Hepatocyte (in vitro differentiated cells): Measurements from ENCODE around the gene CARD11. TPM values are rescaled to one million over a fixed set of nuclear protein-coding genes. Genes with fewer than 3 reads are reported as not detected.

ENCODE experiments used
- DNase-seq: peaks from one replicate; pipeline ENCODE4 v3.0.0-alpha.2; 2016; ENCODE audit warnings: low spot score
- H2AFZ ChIP-seq: fragments of 200-600 bp; sonication (generic); 2 replicates; pipeline ENCODE4 v1.6.0; 2016; ENCODE audit warnings: antibody characterized with exemption, mild to moderate bottlenecking
- H3K27ac ChIP-seq: fragments of 200-600 bp; sonication (generic); 2 replicates; pipeline ENCODE4 v1.5.1; 2016; ENCODE audit warnings: mild to moderate bottlenecking
- H3K27me3 ChIP-seq: fragments of 200-600 bp; sonication (generic); 2 replicates; pipeline ENCODE4 v1.6.1; 2016
- H3K36me3 ChIP-seq: fragments of 200-600 bp; sonication (generic); replicated peaks from 2 replicates; pipeline ENCODE4 v1.5.1; 2016; ENCODE audit warnings: low read depth; ENCODE audit not compliant: insufficient read depth
- H3K4me1 ChIP-seq: fragments of 200-600 bp; sonication (generic); 2 replicates; pipeline ENCODE4 v1.5.1; 2016; ENCODE audit warnings: mild to moderate bottlenecking, moderate library complexity; ENCODE audit not compliant: insufficient read depth
- H3K4me2 ChIP-seq: fragments of 200-600 bp; sonication (generic); 2 replicates; pipeline ENCODE4 v1.6.0; 2016
- H3K4me3 ChIP-seq: fragments of 200-600 bp; sonication (generic); 2 replicates; pipeline ENCODE4 v1.5.1; 2016; ENCODE audit warnings: mild to moderate bottlenecking
- H3K79me2 ChIP-seq: fragments of 200-600 bp; sonication (generic); 2 replicates; pipeline ENCODE4 v1.6.0; 2017; ENCODE audit warnings: mild to moderate bottlenecking
- H3K9me2 ChIP-seq: fragments of 200-600 bp; sonication (generic); replicated peaks from 2 replicates; pipeline ENCODE4 v1.6.0; 2017; ENCODE audit warnings: mild to moderate bottlenecking; ENCODE audit not compliant: insufficient read depth
- H3K9me3 ChIP-seq: fragments of 200-600 bp; sonication (generic); 2 replicates; pipeline ENCODE4 v1.5.1; 2016; ENCODE audit warnings: low read depth, mild to moderate bottlenecking
- H4K20me1 ChIP-seq: fragments of 200-600 bp; sonication (generic); 2 replicates; pipeline ENCODE4 v1.6.0; 2016; ENCODE audit warnings: mild to moderate bottlenecking; ENCODE audit not compliant: insufficient read depth, poor library complexity, severe bottlenecking
- EZH2 ChIP-seq: fragments of 200-600 bp; sonication (generic); IDR thresholded peaks from 2 replicates; pipeline ENCODE4 v1.6.1; 2016; ENCODE audit warnings: antibody characterized with exemption, mild to moderate bottlenecking, borderline replicate concordance
- EZH2phosphoT487 ChIP-seq: fragments of 200-600 bp; sonication (generic); IDR thresholded peaks from one replicate; pipeline ENCODE4 v1.6.1; 2018; ENCODE audit warnings: antibody characterized with exemption, mild to moderate bottlenecking, low read depth, moderate library complexity; ENCODE audit not compliant: unreplicated experiment, severe bottlenecking
- WGBS: methylation state at CpG from one replicate; pipeline ENCODE4 v1.1.6; 2016; ENCODE audit warnings: low lambda C conversion rate; ENCODE audit errors: missing lambda C conversion rate; 5-methylcytosine and 5-hydroxymethylcytosine counted together
- polyA plus RNA-seq: library from polyadenylated mRNA; unstranded; fragments of >200 nt; fragmentation: Nextera tagmentation; extraction: Ambion mirVana; gene quantifications from 2 replicates; pipeline ENCODE4 v1.2.1, GENCODE V29; 2016
- total RNA-seq: library from RNA; depleted of rRNA; stranded (reverse); fragments of >200 nt; gene quantifications from 2 replicates; pipeline ENCODE4 v1.2.3, GENCODE V29; 2014
- TF ChIP-seq, protein P1 (sequence below): fragments of 200-600 bp; sonication (generic); IDR thresholded peaks from 2 replicates; pipeline ENCODE4 v1.5.1; 2016; ENCODE audit warnings: antibody characterized with exemption, mild to moderate bottlenecking; ENCODE audit not compliant: poor library complexity

The CARD11 gene
- total and polyA plus RNA-seq, 2 experiments from 2014 or later: 9.6 to 10.9 TPM

DNA sequence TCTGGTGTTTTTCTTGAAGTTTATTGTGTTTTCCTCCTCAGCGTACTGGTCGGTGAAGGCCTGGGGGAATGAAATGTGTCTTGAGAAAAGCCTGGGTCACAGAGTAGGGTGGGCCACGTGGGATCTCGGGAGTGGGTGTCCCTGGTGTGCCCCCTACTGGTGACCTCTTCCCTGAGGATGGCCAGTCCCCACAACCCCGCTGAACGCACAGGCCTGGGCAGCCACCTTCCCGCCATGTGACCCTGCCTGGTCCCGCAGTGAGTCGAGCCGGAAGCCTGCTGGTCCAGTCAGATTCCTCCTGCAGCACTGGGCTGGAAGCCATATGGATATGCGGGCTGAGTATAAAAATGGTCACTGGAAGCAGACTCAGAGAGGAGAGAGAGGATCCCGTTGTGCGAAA is 146.6 kb downstream of the CARD11 start:
- no peak for DNase-seq
- Histone ChIP-seq H3K79me2 (no peaks in the 10 kb centered on the region), H3K36me3 (no peaks in the 10 kb centered on the region), H3K4me2 (no peak overlapping the region), H3K4me3 (no peak overlapping the region), H3K9me3 (no peaks in the 10 kb centered on the region), H4K20me1 (no peaks in the 10 kb centered on the region), H3K9me2 (no peaks in the 10 kb centered on the region), H3K27ac (no peak overlapping the region), H3K4me1 (no peaks in the 10 kb centered on the region), H2AFZ (no peak overlapping the region), H3K27me3 (no peaks in the 10 kb centered on the region)
- TF ChIP-seq EZH2phosphoT487: no peak
- no peak for TF ChIP-seq EZH2
- 85% methylated on average over 13 of the region's 13 CpGs for WGBS

DNA sequence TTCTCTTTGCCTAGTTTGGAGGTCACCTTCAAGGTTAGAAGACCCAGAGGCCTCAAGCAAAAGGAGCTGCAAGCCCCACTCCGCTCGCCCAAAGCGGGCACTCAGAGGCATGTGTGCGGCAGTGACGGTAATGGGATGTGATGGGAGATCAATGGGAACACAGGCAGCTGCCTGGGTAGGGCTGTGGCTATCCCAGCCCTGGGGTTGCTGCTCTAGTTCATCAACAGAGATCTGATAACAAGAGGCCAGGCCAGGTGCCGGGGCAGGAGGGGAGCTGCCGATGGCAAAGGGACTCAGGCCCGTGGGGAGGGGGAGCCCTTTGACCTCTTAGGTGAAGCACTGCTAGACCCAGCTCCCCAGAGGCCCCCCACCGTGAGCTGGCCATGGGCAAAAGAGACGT is 147.5 kb downstream of the CARD11 start:
- TF ChIP-seq, protein P1, sequence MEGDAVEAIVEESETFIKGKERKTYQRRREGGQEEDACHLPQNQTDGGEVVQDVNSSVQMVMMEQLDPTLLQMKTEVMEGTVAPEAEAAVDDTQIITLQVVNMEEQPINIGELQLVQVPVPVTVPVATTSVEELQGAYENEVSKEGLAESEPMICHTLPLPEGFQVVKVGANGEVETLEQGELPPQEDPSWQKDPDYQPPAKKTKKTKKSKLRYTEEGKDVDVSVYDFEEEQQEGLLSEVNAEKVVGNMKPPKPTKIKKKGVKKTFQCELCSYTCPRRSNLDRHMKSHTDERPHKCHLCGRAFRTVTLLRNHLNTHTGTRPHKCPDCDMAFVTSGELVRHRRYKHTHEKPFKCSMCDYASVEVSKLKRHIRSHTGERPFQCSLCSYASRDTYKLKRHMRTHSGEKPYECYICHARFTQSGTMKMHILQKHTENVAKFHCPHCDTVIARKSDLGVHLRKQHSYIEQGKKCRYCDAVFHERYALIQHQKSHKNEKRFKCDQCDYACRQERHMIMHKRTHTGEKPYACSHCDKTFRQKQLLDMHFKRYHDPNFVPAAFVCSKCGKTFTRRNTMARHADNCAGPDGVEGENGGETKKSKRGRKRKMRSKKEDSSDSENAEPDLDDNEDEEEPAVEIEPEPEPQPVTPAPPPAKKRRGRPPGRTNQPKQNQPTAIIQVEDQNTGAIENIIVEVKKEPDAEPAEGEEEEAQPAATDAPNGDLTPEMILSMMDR: no peak
- TF ChIP-seq EZH2: no peak
- no peak for TF ChIP-seq EZH2phosphoT487
- WGBS: 83% methylated on average over 10 of the region's 10 CpGs

DNA sequence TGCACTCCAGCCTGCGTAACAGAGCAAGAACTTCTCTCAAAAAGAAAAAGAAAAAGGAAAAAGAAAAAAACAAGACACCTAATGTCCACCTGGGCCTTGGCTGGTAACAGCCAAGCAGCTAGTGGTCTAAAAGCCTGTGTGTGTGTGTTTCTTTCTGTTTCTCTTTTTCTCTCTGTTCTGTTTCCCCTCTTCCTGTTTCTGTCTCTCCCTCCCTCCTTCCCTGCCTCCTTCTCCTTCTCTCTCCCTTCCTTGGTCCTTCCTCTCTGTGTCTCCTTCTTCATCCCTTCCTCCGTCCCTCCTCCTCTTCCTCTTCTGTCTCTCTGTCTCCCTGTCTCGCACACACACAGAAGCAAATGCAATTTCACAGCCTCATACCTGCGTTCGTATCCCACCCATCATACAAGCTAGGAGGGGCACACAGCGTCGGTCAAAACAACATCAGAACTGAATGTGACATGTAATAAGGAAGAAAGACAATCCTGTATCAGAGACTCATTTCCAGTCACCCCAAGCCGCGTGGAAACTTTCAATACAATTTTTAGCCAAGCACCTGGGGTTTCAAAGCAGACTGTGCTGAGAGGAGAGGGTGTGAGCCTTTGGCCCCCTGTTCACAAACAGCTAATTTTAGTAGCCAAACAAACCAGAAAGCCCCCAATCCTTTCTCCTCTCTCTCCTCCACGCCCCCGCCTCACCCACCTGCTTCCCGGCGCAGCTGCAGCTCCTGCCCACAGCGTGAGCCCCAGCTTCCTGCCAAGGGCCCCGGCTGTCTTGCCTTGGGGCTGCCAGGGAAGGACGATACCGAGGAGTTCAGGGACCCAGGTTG is 149.3 kb downstream of the CARD11 start:
- H3K4me2 ChIP-seq: no peak overlapping the region
- no peak overlapping the region for H2AFZ ChIP-seq
- H3K4me1 ChIP-seq: no peaks in the 10 kb centered on the region
- no peaks in the 10 kb centered on the region for H3K36me3 ChIP-seq
- no peaks in the 10 kb centered on the region for H3K27me3 ChIP-seq
- H3K27ac ChIP-seq: no peak overlapping the region
- TF ChIP-seq EZH2: no peak
- TF ChIP-seq, protein P1: no peak
- TF ChIP-seq EZH2phosphoT487: no peak
- no peaks in the 10 kb centered on the region for H3K9me3 ChIP-seq
- DNase-seq: no peak
- H3K4me3 ChIP-seq: no peak overlapping the region
- H4K20me1 ChIP-seq: no peaks in the 10 kb centered on the region
- no peaks in the 10 kb centered on the region for H3K79me2 ChIP-seq
- 88% methylated on average over 17 of the region's 17 CpGs for WGBS
- H3K9me2 ChIP-seq: no peaks in the 10 kb centered on the region

More for the DNA sequence above, 147.5 kb downstream of the CARD11 start:
- no peak overlapping the region for H3K4me3 ChIP-seq
- no peaks in the 10 kb centered on the region for H3K27me3 ChIP-seq
- no peak overlapping the region for H3K4me2 ChIP-seq
- no peak overlapping the region for H3K27ac ChIP-seq
- no peaks in the 10 kb centered on the region for H3K36me3 ChIP-seq
- H3K79me2 ChIP-seq: no peaks in the 10 kb centered on the region
- H3K4me1 ChIP-seq: no peaks in the 10 kb centered on the region
- no peaks in the 10 kb centered on the region for H3K9me3 ChIP-seq
- H4K20me1 ChIP-seq: no peaks in the 10 kb centered on the region
- H2AFZ ChIP-seq: no peak overlapping the region
- no peaks in the 10 kb centered on the region for H3K9me2 ChIP-seq
- DNase-seq: no peak

DNA sequence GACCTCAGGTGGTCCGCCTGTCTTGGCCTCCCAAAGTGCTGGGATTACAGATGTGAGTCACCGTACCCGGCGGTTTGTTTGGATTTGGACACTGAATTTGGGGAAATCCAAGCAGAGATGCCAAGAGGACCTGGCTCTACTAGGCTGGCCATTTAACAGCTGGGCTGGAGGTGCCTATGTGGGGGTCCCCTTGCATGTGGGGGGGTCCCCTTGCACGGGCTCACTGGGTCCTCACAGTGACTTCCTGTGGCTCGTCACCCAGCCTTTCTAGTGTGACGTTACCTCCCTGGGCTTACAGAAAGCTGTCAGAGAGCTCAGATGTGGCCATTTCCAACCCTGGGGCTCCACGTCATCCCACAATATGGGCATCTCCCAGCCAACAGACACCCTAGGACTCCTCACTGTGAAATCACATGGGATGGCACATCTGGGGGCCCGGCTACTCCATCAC is 150.2 kb downstream of the CARD11 start:
- Histone ChIP-seq H3K4me3 (no peak overlapping the region), H2AFZ (no peak overlapping the region), H3K79me2 (no peaks in the 10 kb centered on the region), H4K20me1 (no peaks in the 10 kb centered on the region), H3K4me1 (no peaks in the 10 kb centered on the region), H3K4me2 (no peak overlapping the region), H3K27me3 (no peaks in the 10 kb centered on the region), H3K9me3 (no peaks in the 10 kb centered on the region), H3K9me2 (no peaks in the 10 kb centered on the region), H3K27ac (no peak overlapping the region), H3K36me3 (no peaks in the 10 kb centered on the region)
- TF ChIP-seq EZH2 (no peak), EZH2phosphoT487 (no peak)
- TF ChIP-seq, protein P1: no peak
- WGBS: 81% methylated on average over 9 of the region's 9 CpGs
- DNase-seq: no peak
